GM21717 (cell line): Measurements from ENCODE around the gene HS3ST4.
"Not testable (repeated sequence)": the region's sequence is repeated elsewhere in the genome, so short reads cannot be mapped to it uniquely, and the experiment has no call there.

Source experiments
- ATAC-seq: cut with Tn5 transposase; IDR thresholded peaks from one replicate; pipeline ENCODE4 v1.9.1; 2021; ENCODE audit warnings: mild to moderate bottlenecking, moderate library complexity; ENCODE audit not compliant: unreplicated experiment

The HS3ST4 gene

DNA sequence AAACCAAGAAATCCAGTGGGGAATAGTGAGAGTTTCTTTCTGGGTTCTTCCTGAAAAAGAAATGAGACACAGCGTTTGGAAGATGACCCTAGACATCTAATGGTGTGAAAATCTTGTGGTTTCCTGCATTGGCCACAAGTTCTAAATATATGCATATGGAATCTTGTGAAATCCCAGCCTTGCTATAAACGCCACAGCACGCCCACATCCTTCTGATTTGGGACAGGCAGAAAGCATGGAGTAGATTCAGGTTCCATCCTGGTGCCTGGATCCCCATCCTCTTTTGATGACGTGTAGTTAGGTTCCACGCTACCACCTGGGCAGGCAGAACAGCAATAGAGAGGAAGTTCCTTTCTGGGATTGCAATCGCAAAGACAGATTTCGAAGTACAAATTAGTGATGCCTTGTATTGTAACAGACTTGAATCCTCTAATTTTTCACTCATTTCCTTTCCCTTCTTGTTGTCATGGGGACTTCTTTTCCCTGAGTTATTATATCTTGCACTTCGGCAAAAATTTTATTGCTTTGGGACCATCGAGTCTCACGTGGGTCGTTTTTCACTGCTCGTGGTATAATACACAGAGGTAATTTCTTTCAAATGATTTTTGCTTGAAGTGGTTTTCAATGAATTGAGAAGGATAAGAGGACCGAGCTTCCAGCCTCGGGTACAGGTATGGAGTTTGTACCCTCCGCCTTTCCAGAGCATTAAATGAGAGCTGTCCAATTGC is 37.6 kb downstream of the HS3ST4 start:
- no peak for ATAC-seq

DNA sequence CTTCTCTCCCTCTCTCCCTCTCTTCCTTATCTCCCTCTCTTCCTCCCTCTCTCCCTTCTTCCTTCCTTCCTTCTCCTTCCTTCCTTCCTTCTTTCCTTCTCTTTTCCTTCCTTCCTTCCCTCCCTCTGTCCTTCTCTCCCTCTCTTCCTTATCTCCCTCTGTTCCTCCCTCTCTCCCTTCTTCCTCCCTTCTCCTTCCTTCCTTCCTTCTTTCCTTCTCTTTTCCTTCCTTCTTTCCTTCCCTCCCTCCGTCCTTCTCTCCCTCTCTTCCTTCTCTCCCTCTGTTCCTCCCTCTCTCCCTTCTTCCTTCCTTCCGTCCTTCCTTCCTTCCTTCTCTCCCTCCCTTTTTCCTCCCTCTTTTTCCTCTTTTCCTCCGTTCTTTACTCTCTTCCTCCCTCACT is 38.6 kb downstream of the HS3ST4 start:
- ATAC-seq: no peak

DNA sequence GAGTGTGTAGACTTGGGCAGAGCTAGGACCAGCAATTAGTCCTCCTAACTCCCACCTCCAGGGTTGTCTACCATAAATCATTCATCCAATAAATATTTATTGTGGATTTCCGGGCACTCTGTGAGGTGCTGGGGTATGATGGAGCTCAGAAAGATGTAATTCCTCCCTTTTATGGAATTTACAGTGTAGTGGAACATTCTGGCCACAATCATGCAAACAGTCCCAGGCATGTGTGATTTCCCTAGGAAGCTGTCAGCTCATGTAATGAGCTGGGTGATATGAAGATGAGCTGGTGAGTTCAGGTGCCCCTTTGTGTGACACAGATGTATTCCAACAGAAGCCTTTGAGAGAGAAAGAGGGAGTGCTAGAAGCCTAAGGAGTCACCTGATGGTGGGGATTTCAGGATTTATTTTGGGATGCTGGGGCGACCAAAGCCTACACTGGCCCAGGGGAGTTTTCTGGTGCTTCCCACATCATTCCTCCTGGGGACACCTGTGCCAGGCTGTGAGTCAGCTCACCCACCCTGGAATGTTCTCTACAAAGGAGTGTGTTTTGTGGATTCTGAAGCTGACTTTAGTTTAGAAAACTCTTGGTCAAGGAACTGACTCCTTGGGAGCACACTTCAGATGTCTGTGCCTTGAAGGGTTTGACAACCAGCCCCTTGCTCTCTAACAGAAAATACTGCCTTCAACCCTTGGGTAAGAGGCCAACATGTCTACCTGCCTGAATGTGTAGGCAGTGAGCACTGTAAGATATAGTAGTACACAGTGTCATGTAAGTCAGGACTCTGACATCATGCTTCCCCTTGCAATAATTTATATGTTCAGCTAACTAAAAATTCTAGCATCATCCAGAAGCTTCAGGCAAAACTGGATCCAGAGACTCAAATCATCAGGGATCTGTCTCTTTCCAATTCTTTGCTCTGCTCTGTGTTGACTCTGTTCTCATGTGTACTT is 42.9 kb downstream of the HS3ST4 start:
- ATAC-seq: no peak

DNA sequence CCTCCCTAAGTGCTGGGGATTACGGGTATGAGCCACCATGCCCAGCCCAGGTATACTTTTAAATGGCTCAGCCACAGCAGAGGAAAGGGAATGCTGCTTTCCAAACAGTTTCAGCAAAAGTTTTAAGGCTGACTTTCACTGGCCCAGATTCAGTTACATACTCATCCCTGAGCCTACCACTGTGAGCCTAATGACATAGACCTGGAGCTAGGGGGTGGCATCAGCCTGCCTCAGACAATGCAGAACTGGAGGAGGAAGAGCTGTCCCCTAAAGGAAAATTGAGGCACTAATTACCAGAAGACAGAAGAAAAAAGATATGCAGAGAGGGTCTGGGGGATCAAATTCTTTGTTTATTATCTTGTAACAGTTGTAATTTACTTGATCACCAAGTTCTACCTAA is 43.9 kb downstream of the HS3ST4 start:
- ATAC-seq: no peak

DNA sequence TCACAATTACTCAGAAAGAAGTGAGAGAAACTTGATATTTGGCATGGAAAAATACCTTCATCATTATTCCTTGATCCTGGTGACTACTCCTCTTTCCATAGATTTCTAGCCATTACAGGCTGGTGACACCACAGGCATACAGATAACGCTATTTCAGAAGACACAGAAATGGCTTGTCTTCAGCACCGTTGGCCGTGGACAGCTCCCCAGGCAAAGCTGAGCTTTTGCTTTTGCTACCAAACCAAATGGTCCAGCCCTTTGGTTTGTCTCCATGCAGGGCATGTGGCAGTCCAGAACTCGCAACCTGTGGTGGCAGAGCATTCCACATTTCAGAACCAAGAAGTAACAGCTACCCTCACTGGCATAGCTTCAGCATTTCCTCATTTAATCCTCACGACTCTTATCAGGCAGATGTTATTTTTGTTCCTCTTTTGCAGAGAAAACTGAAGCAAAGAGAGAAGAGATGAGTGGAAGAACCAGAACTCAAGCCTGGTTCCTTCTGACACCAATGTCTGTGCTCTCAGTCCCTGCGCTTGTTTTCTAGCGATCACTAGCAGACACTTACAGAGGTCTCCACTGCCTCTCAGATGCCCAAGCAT is 55.5 kb downstream of the HS3ST4 start:
- ATAC-seq: no peak

DNA sequence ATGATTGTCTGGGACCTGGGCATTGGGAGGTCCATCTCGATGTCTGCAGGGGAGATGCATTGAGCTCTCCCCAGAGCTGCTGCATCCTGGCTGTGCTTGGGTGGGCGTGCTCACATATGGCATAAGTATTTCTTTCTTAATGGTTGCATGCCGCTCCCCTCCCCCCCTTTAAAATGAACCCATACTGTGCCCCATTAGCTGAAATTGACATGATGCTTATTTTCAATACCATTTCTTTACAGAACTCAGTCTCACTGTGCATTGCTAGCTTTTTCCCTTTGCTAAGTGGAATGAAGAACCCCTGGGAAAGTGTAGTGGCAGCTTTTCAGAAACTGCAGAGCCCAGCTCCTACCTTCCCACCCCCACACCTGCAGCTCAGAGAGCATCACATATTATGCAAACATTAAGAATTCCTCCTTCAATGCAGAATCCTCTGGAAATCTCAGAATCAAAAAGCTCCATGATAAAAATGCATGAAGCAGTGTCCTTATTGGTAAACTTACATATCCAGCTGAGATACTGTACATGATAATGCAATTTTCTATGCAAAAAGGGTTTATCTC is 56.4 kb downstream of the HS3ST4 start:
- ATAC-seq: no peak

DNA sequence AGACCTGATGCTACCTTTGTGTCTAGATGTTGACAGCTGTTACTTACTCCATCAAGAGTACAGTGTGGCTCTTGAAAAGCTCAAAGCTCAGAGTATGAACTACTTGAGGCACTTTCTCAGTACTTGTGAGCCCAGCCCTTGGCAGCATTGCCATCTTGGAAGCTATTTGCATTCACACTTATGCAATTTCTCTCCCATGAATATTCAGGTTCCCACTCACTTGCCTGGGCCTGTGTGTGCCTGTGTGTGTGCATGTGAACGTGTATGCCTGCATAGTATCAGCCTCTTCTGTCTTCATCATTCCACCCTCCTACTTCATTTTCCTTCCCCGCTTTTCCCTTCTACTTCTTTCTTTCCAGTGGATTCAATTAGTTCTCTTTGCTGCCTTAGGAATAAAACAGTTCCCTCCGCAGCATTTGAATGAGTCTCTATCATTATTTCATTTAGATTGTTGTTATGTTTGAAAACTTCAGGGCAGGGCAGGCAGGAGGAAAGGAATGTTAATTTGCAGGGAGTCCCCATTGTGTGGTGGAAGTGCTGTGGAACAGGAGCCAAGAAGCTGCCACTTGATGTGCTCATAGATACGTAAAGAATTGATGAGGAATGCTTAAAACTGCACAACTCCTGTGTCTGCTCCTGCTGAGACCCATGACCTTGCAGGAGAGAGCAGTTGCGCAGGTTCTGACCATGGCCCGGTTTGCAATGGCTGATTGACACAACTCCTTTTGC is 58.9 kb downstream of the HS3ST4 start:
- no peak for ATAC-seq

DNA sequence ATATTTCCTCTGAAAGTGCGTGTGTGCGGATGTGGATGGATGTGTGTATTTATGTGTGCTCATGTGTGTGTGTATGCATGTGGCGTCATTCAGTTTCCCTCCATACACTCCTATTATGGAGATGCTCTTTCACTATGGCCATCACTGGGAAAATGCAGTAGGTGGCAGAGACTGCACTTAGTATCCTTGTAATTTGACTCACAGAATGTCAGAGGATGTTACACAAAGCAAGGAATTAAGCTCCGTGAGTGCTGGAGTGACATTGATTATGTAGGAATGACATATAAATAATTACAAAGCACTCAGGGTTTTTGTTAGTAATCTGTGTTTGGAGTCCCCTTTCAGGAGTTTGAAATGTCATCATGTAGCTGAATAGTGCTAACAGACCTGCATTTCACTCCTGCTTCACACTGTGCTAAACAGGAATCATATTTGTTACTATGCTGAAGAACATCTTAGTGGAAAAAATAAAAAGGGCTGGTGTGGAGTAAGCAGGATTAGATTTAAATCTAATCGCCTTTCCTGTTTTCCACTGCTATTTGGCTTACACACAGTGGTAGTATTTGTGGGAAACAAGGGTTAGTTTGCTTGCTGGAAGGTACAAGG is 59.6 kb downstream of the HS3ST4 start:
- ATAC-seq: no peak

DNA sequence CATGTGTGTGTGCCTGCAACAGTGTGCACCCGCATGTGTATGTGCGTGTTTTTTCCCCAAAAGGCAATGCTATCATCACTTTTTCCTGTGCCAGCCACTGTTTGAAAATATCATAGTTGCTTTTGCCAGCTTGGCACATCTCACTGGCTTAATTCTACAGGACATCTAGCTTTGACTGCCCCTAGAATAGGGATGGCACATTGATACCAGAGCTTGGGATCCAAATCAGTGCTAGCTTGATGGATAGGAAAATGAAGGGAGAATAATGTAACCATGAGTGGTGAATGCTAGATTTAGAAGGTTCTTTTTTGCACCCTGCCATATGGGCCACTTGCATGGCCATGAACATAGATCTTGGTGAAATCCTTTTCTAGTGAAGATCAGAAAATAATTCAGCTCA is 72.7 kb downstream of the HS3ST4 start:
- no peak for ATAC-seq

DNA sequence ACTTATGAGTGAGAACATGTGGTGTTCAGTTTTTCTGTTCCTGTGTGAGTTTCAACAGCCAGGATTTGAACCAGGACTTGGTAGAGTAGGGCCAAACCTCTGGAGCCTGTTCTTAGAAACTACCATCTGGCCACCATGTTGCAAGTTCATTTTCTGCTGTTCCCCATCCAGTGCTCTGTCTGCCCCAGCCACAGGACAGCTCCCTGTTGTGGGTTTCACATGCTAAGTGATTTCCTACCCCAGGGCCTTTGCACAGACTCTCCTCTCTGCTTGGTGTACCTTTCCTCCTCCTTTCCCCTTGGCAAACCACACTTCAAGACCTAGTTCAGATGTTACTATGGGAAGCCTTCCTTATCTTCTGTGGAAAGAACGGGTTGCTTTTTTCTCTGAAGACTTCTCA is 79.5 kb downstream of the HS3ST4 start:
- no peak for ATAC-seq

DNA sequence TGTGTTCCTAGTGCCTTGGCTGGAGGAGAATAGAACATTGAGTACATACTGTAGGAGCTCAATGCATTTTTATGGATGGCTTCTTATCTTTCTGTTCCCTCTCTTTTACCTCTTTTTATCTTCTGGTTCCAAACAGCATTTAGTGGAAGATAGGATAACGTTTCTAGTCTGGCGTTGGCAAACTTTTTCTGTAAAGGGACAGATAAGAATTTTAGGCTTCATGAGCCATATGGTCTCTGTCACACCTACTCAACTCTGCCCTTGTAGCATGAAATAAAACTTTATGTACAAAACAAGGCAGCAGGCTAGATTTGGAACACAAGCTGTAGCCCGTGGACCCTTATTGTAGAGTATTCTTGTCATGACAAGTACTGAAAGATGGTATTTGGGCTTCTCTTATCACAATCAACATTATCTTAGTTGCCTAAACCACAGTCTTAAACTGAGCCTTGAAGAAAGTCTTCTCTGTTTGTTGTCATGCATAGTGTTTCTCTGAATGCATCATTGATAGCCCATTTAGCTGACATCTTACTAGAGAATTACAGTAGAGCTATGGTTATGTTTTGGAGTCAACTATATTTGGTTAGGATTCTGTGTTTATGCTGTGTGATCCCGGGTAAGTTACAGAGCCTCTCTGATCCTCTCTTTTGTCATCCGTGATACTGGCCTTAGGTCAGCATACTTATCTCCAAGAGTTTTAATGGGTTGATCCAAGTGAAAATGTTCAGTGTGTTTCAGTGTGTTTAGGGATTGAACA is 80.2 kb downstream of the HS3ST4 start:
- no peak for ATAC-seq

DNA sequence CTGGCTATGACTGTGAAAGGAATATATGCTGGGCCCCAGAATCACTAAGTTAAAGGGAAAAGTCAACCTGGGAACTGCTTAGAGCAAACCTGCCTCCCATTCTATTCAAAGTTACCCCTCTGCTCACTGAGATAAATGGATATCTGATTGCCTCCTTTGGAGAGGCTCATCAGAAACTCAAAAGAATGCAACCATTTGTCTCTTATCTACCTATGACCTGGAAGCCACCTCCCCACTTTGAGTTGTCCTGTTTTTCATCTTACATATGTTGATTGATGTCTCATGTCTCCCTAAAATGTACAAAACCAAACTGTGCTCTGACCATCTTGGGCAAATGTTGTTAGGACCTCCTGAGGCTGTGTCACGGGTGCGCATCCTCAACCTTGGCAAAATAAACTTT is 84.5 kb downstream of the HS3ST4 start:
- ATAC-seq: not testable (repeated sequence)

DNA sequence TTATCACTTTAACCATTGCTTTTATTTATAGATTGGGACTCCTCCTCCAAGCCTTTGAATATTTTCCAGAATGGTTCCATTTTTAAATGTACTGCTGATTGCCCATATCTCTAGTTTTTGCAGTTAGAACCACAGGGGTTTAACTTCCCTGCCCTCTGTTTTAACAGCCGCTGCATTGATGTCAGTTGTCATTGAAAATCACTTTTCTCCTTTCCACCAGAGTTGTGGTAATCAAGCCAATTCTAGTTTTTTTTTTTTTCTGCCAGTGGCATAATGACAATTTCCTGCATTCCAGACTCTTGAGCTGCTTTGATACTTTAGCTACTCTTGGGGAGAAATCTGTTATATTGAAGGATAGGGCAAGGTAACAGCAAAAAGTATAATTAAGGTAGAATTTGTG is 91.5 kb downstream of the HS3ST4 start:
- ATAC-seq: no peak

DNA sequence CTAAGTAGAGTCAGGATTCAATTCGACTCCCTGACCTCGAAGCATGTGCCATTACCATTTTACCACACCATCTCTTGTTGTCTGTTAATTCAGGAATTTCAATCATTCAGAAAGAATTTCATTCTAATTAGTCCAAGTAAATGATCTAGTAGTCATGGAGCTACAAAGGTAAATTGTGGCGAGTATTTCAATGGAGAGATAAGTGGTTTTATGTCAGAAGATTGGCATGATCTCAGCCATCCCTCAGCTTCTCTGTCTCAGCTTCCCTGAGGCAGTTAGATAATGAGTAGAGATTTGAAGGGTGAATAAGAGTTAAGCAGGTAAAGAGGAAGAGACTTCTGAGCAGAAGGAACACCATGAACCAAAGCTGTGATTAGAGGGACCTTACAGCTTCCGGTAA is 93.6 kb downstream of the HS3ST4 start:
- no peak for ATAC-seq

DNA sequence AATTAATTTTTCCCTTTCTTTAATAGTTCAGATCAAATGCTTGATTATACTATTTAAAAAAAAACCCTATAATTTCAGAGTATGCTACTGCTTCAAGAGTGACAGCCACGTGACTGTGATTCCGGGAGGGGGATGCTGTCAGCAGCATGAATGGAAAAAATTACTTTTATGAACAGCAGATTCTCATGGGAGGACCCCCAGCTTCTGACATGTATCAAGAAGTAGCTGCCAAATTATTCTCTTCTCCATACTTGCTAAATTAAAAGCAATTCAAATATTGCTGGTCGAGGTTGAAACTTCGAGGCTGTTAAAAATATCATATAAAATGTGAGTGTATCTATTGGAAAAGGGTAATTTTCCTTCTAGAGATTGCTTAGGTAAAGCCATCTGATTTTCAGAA is 95.0 kb downstream of the HS3ST4 start:
- ATAC-seq: no peak

DNA sequence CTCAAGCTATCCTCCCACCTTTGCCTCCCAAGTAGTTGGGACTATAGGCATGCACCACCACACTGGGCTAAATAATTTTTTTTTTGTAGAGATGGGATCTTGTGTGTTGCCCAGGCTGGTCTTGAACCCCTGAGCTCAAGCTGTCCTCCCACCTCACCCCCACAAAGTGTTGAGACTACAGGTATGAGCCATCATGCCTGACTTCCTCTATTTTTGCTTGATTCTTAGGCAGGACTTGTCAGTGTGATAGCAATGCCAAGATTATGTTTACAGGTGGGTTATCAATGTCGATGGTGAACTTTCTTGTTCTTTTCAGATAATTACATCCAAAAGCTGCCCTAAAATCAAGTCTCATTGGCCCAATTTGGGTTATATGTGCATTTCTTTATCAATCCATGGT is 96.9 kb downstream of the HS3ST4 start:
- ATAC-seq: no peak

DNA sequence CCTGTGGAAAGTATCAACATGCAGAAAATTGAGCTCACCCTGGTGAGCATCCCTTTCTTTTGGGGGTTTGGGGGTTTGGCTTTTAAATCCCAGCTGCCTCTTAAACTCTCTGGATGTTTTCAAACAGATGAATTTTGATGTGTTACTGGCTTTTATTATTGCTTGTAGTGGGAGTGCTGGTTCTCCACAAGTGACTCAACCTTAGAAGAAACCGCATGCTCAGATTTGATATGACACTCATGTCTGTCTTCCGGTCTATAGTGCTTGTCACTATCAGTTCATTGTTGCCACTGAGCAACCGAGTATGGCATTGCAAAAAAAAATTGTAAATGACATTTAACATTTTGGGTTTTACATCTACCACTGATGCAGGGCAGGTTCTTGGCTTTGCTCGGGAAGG is 104.5 kb downstream of the HS3ST4 start:
- ATAC-seq: no peak

DNA sequence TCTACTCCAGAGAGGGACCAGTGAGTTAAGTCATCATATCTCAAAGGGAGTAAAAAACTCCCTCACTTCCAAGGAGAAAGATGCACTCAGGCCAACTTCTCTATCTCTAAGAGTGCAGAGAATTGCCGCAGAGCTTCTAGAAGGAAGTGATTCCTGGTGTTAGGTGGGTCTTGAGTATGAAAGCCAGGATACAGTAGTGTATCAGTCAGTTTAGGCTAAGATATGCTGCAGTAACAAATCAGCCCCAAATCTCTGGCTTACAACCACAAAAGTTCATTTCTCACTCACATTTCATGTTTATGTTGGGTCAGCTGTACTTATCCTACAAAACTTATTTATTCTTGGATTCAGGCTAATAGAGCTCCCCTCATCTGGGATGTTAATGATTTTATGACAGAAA is 106.3 kb downstream of the HS3ST4 start:
- no peak for ATAC-seq

DNA sequence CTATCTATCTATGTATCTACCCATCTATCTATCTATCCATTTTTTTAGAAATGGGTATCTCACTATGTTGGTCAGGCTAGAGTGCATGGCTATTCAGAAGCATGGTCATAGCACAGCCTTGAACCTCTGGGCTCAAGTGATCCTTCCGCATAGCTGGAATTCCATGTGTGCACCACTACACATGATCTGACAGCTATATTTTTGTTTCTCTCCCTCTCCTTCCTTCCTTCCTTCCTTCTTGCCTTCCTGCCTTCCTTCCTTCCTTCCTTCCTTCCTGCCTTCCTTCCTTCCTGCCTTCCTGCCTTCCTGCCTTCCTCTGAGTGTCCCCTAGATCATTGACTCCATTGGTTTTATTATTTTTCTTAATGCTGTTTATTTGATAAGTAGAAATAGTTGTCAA is 108.1 kb downstream of the HS3ST4 start:
- no peak for ATAC-seq

DNA sequence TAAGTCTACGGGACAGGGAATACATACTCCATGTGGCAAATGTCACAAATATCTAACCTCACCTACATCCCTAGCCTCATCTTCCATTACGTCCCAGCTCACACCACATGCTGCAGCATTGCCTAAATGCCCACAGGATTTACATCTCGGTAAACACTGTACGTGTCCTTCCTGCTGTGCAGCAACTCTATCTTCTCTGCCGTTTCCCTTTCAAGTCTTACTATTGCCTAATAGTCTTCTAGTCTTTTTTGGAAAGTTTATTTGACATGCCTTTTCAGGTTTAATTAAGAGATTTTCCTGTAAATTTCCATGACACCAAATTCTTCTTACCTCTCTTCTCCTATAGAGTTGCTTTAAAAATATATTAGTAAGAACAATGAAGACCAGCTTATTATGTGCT is 120.5 kb downstream of the HS3ST4 start:
- ATAC-seq: no peak
